ENCODE measurements around the gene RNF212. TPM values are rescaled to one million over a fixed set of nuclear protein-coding genes. Genes with fewer than 3 reads are reported as not detected.

The RNF212 gene
- total and polyA plus RNA-seq, 2 of the 13 experiments (the other 11 are each of a cell fraction or from before 2014, with no cell fraction given), result not detected

GRCh38 chr4:1112174-1112820, 1.1 kb downstream of the RNF212 start (continued):
- no peak for TF ChIP-seq AKNA (CRISPR knock-in tag; IDR thresholded peaks at IDR 0.05; ENCODE audit: borderline replicate concordance)
- TF ChIP-seq YEATS4 (CRISPR knock-in tag; IDR thresholded peaks at IDR 0.05; ENCODE audit: borderline replicate concordance), result no peak
- TF ChIP-seq HIVEP1 (CRISPR knock-in tag; IDR thresholded peaks at IDR 0.05), result no peak

- Histone ChIP-seq H2AFZ (ENCODE audit: low read length) (no peak overlapping the region), H3K36me3 (replicated peaks in 1 of 2; ENCODE audit: control insufficient read depth in 1 of 2, insufficient read depth in 2 of 2, low read length in 2 of 2) (no peaks in the 10 kb centered on the region; a peak in 1 of 5 replicates), H3K4me3 (replicated peaks in 1 of 3; ENCODE audit: insufficient read depth in 1 of 3, low read depth in 2 of 3, low read length in 3 of 3) (no peak overlapping the region), H3K4me2 (ENCODE audit: low read depth, low read length) (no peak overlapping the region), H4K20me1 (ENCODE audit: insufficient read depth, low read length) (no peaks in the 10 kb centered on the region), H3K9ac (ENCODE audit: insufficient read depth, low read depth, low read length) (no peak overlapping the region), H3K9me3 (ENCODE audit: low read length) (no peaks in the 10 kb centered on the region), H3K79me2 (ENCODE audit: insufficient read depth, low read length) (no peaks in the 10 kb centered on the region), H3K27ac (ENCODE audit: extremely low read length, insufficient read depth, low read length) (no peak overlapping the region), H3K4me1 (ENCODE audit: insufficient read depth, low read length) (peaks cover 25% of the 10 kb centered on the region), H3K27me3 (ENCODE audit: control insufficient read depth in 1 of 2, insufficient read depth in 2 of 2, low read length in 2 of 2) (peaks cover 6 to 31% of the 10 kb centered on the region in 2 experiments; a peak in 4 of 5 replicates)
- BruUV-seq (replicated peaks), result no TSS peak
- ChIA-PET POLR2A (no interaction called here), CTCF (ENCODE audit: low intra/inter-chr PET ratio, low total read pairs) (no interaction called here)
- 21% methylated on average over 8 of the region's 8 CpGs for WGBS (ENCODE audit: low lambda C conversion rate)
- in situ Hi-C loops (cut with HindIII; ENCODE audit: extremely low pct_ligation_motif_present, low pct_unique_long_range_greater_than_20kb) (no loop called here), intact Hi-C loops (cut with micrococcal nuclease; ENCODE audit: unreplicated experiment) (no loop called here)
- DNase-seq (ENCODE audit: low spot score) (no peak), FAIRE-seq (no peak), ATAC-seq (no peak)
- no peak for TF ChIP-seq TFDP1 (CRISPR knock-in tag; IDR thresholded peaks at IDR 0.05; ENCODE audit: borderline replicate concordance)
- TF ChIP-seq EP300 (IDR thresholded peaks at IDR 0.05; ENCODE audit: low read depth in 2 of 2, low read length in 2 of 2), result no peak
- TF ChIP-seq EP300 (CRISPR knock-in tag; IDR thresholded peaks at IDR 0.05; ENCODE audit: borderline replicate concordance), result no peak
- TF ChIP-seq ZNF251 (CRISPR knock-in tag; IDR thresholded peaks at IDR 0.05), result no peak
- TF ChIP-seq ZSCAN30 (CRISPR knock-in tag; IDR thresholded peaks at IDR 0.05), result no peak
Measured at GRCh38 chr4:1111259-1111809, 2.0 kb downstream of the RNF212 start.

All from HepG2 (cell line).